ENCODE data around the gene SUMO3. TPM values are rescaled to one million over a fixed set of nuclear protein-coding genes. Genes with fewer than 3 reads are reported as not detected.

SUMO3 gene
- total and polyA plus RNA-seq, 10 of the 15 experiments (the other 5 are each of a cell fraction or from before 2014, with no cell fraction given), result 14.3 to 164 (median 89.9) TPM

GRCh38 chr21:44855572-44855971 lies 37.7 kb upstream of the SUMO3 start:
- intact Hi-C loops (cut with micrococcal nuclease; ENCODE audit: unreplicated experiment) (no loop called here), in situ Hi-C loops (cut with MboI) (no loop called here)
- no peaks in the 10 kb centered on the region for H3K9me3 ChIP-seq (replicated peaks; ENCODE audit: control insufficient read depth, insufficient read depth, low read length)
- no peak for ATAC-seq
- H3K4me3 ChIP-seq, result no peak overlapping the region
- ChIA-PET SMC1A (ENCODE audit: uncharacterized antibody, unreplicated experiment) (no interaction called here), CTCF (interaction anchor here (1.4 to 1.8 kb wide), 2 partner anchors 10 to 62 kb away, joined by 3 to 5 read pairs; no protein-coding TSS in a partner anchor), POLR2A (no interaction called here), RAD21 (ENCODE audit: unreplicated experiment) (interaction anchor here (0.7 kb wide), 1 partner anchor 76 kb away, joined by 3 read pairs; no protein-coding TSS in a partner anchor)
- no peak overlapping the region for H3K9ac ChIP-seq (ENCODE audit: control insufficient read depth, insufficient read depth, low read length)
- no peak for DNase-seq (ENCODE audit: low read depth, low spot score)
- no peaks in the 10 kb centered on the region for H3K4me1 ChIP-seq (ENCODE audit: control insufficient read depth, insufficient read depth, low read length)
- H3K79me2 ChIP-seq (ENCODE audit: control insufficient read depth, insufficient read depth, low read length), result no peaks in the 10 kb centered on the region
- peaks cover 13 to 35% of the 10 kb centered on the region in 2 experiments; a peak in 3 of 4 replicates for H3K36me3 ChIP-seq (ENCODE audit: control insufficient read depth in 2 of 2, insufficient read depth in 2 of 2, low read length in 1 of 2)
- no peaks in the 10 kb centered on the region; the same call in 1 of the 2 replicates for H4K20me1 ChIP-seq (ENCODE audit: control insufficient read depth, insufficient read depth)
- no peak overlapping the region for H3K4me2 ChIP-seq (ENCODE audit: control insufficient read depth, insufficient read depth)
- 97% methylated on average over 14 of the region's 14 CpGs for WGBS (ENCODE audit: insufficient coverage, insufficient replicate concordance, low lambda C conversion rate, missing lambda C conversion rate)
- no peaks in the 10 kb centered on the region for H3K27me3 ChIP-seq (replicated peaks in 1 of 2; ENCODE audit: control insufficient read depth in 2 of 2, insufficient read depth in 2 of 2, low read length in 1 of 2)
- no TSS peak for BruUV-seq (replicated peaks)
- no peak overlapping the region for H3K27ac ChIP-seq (ENCODE audit: control insufficient read depth, insufficient read depth)
- no peak for FAIRE-seq
- no peak overlapping the region for H2AFZ ChIP-seq (ENCODE audit: control insufficient read depth, low read depth, low read length)
- TF ChIP-seq NR2F1 (conservative IDR thresholded peaks at IDR 0.05) (no peak), CBX3 (IDR thresholded peaks at IDR 0.05; ENCODE audit: borderline replicate concordance, low read depth) (no peak), RBBP5 (conservative IDR thresholded peaks at IDR 0.05) (no peak), EZH2 (IDR thresholded peaks at IDR 0.05; ENCODE audit: borderline replicate concordance, control insufficient read depth, low read depth, low read length) (no peak), MXI1 (IDR thresholded peaks at IDR 0.05; ENCODE audit: low read depth, low read length) (no peak), PAX5 (IDR thresholded peaks at IDR 0.05; ENCODE audit: borderline replicate concordance, low read depth, low read length) (no peak), MEF2A (IDR thresholded peaks at IDR 0.05; ENCODE audit: insufficient read depth, low read depth, low read length) (no peak), PBX3 (IDR thresholded peaks at IDR 0.05; ENCODE audit: insufficient replicate concordance, low read depth, low read length) (no peak), ATF3 (IDR thresholded peaks at IDR 0.05; ENCODE audit: borderline replicate concordance, extremely low read depth, low read depth, low read length) (no peak), SMAD1 (IDR thresholded peaks at IDR 0.05; ENCODE audit: low read depth, partially characterized antibody) (no peak), BACH1 (IDR thresholded peaks at IDR 0.05; ENCODE audit: borderline replicate concordance) (no peak), MTA2 (IDR thresholded peaks at IDR 0.05; ENCODE audit: low read depth) (no peak), MLLT1 (IDR thresholded peaks at IDR 0.05) (no peak), ZNF592 (IDR thresholded peaks at IDR 0.05) (no peak), SIX5 (IDR thresholded peaks at IDR 0.05; ENCODE audit: low read depth, low read length, severe bottlenecking) (no peak)
